CD4-positive, alpha-beta T cell treated with Interleukin-6 for 4 hours (primary cell): Measurements from ENCODE around the gene SDS.
A peak's percentile ranks its signal among the peaks of the same experiment; 100 is the strongest.

ENCODE experiments used
- DNase-seq: peaks from one replicate; pipeline ENCODE4 v3.0.0-alpha.2; 2020; ENCODE audit warnings: mixed read lengths

The SDS gene

GRCh38 chr12:113424915-113425823, 21.5 kb upstream of the SDS start:
- peak; percentile 57 for DNase-seq

DNA sequence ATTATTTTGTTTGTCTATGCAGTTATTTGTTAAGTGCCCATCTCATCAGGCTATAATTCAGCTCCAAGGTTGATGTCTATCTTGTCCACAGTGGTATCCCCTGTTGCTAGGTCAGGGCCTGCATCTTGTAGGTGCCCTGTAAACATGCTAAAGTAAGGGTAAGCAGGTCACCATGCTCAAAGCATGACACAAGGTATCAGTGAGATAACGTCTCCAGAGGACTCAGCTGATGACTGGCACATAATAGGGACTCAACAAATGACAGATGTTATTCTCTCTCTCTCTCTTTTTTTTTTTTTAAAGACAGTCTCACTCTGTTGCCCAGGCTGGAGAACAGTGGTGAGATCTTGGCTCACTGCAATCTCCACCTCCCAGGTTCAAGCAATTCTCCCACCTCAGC, 20.8 kb upstream of the SDS start:
- no peak for DNase-seq

GRCh38 chr12:113422886-113423669, 19.4 kb upstream of the SDS start:
- DNase-seq, result no peak

DNA sequence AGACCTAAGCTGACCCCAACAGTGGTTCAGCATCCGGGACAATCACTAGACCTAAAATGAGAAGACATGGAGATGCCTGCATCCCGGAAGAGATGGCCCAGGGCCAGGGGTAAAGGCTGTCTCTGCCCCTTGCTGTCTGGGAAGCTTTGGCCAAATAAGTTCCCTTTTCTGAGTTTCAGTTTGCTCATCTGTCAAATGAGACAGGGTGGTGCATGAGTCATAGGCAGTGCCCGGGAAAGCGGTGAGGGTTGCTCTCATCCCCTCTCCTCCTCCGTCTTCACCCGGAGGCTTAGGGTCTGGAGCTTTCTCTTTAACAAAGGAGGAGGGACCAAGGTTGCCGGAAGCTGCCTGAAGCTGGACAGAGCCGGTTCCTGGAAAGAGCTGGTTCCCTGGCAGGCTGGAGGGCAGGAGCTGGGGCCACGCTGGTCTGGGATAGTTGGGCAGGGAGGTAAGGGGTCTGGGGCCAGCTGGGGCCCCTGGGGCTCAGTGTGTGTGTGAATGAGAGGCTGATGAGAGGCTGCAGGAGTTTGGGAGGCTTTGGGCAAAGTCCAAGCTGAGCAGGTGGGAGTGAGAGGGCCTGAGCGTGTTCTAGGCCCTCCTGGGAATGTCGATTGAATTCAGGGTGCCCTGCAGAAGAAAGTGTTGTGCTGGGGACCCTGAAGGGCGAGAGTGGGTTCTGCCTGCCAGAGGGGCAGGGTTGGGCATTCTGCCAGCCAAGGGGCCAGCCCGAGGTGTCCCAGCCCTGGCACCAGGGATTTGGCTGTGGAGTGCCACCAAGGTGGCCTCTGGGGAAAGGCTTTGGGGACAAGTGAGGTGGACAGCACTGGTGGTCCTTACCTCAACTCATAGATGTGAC, 18.6 kb upstream of the SDS start, which contains the start of gene SDSL:
TSS of gene SDSL (plus strand) at position 351 of the 856 bp plus-strand sequence. CDS start 5,603 bp downstream, outside the sequence.
- no peak for DNase-seq

GRCh38 chr12:113420996-113421595, 17.4 kb upstream of the SDS start:
- no peak for DNase-seq

DNA sequence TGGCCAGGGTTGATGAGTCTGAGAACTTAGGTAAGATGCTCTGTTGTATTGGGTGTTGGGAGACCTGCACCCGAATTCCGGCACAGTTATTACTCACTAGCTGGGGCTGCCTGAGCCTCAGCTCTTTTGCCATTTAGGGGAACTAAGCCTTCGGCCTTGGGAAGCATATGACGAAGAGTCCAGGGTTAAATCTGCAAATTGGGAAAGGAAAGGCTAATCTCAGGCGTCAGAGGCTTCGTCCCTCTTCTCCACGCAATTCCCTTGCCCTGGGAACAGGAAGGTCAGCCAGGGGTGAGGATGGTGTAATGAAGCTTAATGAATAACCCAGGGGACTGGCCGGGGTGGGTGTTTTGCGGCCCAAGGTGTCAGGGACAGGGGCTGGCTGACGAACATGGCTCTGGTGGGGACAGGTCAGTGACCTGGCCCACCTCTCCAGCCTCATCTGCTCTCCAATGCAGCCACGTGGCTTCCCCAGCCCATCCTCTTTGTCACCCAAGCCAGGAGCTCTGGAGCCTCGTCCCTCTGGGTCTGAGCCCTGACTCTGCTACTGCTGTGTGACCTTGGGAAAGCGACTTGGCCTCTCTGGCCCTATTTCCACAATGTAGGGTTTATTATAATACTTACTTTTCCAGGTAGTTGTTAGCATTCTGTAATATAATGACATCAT, 14.7 kb upstream of the SDS start:
- DNase-seq, result no peak

GRCh38 chr12:113416091-113416754, 12.5 kb upstream of the SDS start:
- no peak for DNase-seq

GRCh38 chr12:113414519-113415038, 10.9 kb upstream of the SDS start:
- DNase-seq, result no peak

DNA sequence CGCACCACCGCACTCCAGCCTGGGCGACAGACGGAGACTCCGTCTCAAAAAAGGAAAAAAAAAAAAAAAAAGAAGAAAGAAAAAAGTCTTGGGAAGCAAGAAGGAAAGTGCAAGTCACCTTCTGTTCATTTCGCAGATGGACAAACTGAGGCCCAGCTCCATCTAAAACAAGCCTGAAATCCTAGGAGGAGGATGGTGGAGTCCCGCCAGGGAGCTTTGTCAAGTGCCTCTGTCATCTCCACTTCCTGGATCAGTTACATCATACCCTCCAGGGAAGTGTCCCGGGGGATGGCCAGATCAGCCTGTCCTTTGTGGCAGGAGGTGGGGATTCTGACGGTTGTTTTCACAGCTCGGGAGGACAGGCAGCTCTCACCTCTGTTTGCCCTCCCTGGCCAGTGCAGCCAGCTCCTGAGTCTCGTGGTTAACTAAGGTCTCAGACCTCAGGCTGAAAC, 9.8 kb upstream of the SDS start:
- DNase-seq, result no peak

DNA sequence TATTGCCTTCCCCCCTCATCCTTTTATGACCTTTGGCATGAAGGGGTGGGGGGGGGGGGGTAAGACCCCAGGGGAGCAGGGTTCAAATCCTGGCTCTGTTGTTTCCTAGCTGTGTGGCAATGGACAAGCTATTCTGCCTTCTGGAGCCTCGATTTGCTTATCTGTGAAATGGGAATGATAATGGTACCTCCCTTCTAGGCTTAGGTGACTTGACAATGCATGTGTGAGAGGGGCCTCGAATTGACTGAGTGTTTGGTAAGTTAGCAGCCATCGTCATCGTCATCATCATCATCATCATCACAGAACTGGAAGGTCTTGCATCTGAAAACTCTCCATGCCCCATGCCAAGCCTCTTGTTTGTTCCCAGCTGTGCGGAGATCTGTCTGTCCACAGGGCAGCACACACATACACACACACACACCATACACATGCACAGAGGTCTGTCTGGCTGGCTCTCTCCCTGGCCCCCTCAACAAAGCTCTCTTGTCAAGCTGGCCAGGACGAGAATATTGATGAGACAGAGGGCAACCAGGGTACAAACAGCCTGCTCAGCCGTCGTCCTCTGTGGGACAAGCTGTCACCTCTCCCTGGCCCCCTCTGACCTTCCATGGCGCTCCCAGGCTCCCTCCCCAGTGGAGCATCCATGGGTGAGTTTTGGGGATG, 5.9 kb upstream of the SDS start:
- DNase-seq, result no peak

GRCh38 chr12:113408756-113409298, 5.1 kb upstream of the SDS start:
- DNase-seq, result no peak

GRCh38 chr12:113407931-113408600, 4.4 kb upstream of the SDS start:
- no peak for DNase-seq

- DNase-seq, result no peak
These were observed 2.0 kb upstream of the SDS start for GRCh38 chr12:113405694-113406093.

GRCh38 chr12:113402586-113403260, 964 bp downstream of the SDS start:
- DNase-seq, result no peak

DNA sequence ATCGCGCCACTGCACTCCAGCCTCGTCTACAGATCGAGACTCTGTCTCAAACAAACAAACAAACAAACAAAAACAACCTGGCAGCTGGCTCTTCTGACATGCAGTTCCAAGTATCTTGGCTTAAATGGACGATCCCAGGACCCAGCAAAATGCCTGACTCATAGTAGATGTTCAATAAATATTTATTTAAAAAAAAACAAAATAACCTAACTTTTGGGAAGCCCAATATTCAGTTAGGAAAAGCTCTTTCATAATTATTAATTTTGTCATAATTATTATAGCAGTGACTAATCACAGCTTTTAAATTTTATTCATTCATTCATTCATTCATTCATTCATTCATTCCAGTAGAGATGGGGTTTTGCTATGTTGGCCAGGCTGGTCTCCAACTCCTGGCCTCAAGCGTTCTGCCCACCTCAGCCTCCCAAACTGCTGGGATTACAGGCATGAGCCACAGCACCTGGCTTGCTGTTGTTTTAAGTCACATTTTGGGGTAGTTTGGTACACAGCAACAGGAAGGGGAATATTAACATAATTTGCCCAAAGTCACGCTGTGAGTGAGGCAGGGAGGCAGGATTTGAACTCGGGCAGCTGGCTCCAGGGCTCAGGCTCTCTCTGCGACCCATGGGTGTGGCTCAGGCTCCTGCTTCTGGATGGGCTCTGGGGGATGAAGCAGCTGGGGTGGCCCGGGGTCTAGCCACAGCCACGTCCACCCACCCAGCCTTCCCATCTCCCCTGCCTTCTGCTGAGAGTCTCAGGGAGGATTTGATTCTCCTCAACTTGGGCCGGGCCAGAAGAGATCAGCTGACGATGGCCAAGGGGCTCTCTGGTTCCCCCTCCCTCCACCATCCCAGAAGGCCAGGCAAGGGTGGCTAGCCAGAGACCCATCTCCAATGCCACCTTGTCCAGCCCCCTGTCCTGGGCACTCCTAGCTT, 2.4 kb downstream of the SDS start:
- no peak for DNase-seq

GRCh38 chr12:113400362-113400761, 3.3 kb downstream of the SDS start:
- no peak for DNase-seq

DNA sequence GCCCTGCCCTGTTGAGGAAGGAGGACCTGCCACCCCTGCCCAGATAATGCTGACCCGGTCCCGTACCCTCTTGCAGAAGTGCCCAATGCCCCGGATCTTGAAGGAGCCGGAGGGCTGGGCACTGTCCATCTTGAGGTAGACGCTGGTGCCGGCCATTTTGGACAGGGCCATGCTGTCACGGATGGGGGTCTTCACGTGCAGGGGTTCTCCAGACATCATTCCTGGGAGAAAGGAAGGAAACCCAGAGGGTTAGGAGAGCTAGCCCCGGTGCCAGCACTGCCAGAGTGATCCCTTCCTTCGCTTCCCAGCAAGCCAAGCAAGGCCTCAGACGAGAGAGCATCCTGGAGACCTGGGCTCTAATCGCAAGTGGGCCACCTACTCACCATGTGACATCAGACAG, 4.2 kb downstream of the SDS start:
- no peak for DNase-seq
